HepG2 (cell line): ENCODE data around the gene ULK4. TPM values are rescaled to one million over a fixed set of nuclear protein-coding genes. Genes with fewer than 3 reads are reported as not detected.
A peak's percentile ranks its signal among the peaks of the same experiment; 100 is the strongest.

ENCODE experiments used
- ARID2 ChIP-seq: sonication (generic); formaldehyde crosslinking; IDR thresholded peaks from 2 replicates; pipeline ENCODE4 v1.8.1; 2022; ENCODE audit warnings: mild to moderate bottlenecking, missing genetic modification reagents, borderline replicate concordance
- ATF6 ChIP-seq: sonication (generic); formaldehyde crosslinking; conservative IDR thresholded peaks from 2 replicates; pipeline ENCODE4 v1.4.0; 2020; ENCODE audit warnings: missing genetic modification reagents
- KAT7 ChIP-seq: IDR thresholded peaks from 2 replicates; pipeline ENCODE4 v1.6.1; 2018; ENCODE audit warnings: borderline replicate concordance, missing compliant biosample characterization
- MAZ ChIP-seq, 2 experiments: sonication (generic) in 1 of 2; formaldehyde crosslinking in 1 of 2; IDR thresholded peaks; 2 replicates each; pipeline versions ENCODE4 v1.5.0 to v1.6.1; 2012 to 2020; ENCODE audit warnings: low read depth in 2 of 2, mild to moderate bottlenecking in 2 of 2, borderline replicate concordance in 1 of 2, improper control_type of control experiment in 1 of 2, low read length in 1 of 2, missing genetic modification reagents in 1 of 2, moderate library complexity in 1 of 2
- MTF2 ChIP-seq: sonication (generic); formaldehyde crosslinking; IDR thresholded peaks from 2 replicates; pipeline ENCODE4 v1.5.0; 2020; ENCODE audit warnings: missing genetic modification reagents, borderline replicate concordance
- NFE2L1 ChIP-seq: sonication (generic); formaldehyde crosslinking; IDR thresholded peaks from 2 replicates; pipeline ENCODE4 v1.4.0; 2020; ENCODE audit warnings: missing genetic modification reagents, mild to moderate bottlenecking, borderline replicate concordance
- NFYC ChIP-seq: IDR thresholded peaks from 2 replicates; pipeline ENCODE4 v1.6.1; 2016; ENCODE audit warnings: missing genetic modification reagents, missing compliant biosample characterization
- PBX2 ChIP-seq: IDR thresholded peaks from 2 replicates; pipeline ENCODE4 v1.6.1; 2016; ENCODE audit warnings: control low read depth
- SIN3B ChIP-seq: fragments of 150-350 bp; IDR thresholded peaks from 2 replicates; pipeline ENCODE4 v1.6.1; 2014; ENCODE audit warnings: low read length
- STAT5B ChIP-seq: sonication (generic); formaldehyde crosslinking; IDR thresholded peaks from 2 replicates; pipeline ENCODE4 v1.4.0; 2020; ENCODE audit warnings: missing genetic modification reagents
- TSC22D2 ChIP-seq: sonication (generic); formaldehyde crosslinking; IDR thresholded peaks from 2 replicates; pipeline ENCODE4 v1.5.1; 2020; ENCODE audit warnings: missing genetic modification reagents, mild to moderate bottlenecking, borderline replicate concordance
- ZBTB10 ChIP-seq: sonication (generic); formaldehyde crosslinking; IDR thresholded peaks from 2 replicates; pipeline ENCODE4 v1.4.0; 2020; ENCODE audit warnings: missing genetic modification reagents, borderline replicate concordance
- ZBTB38 ChIP-seq: sonication (generic); formaldehyde crosslinking; IDR thresholded peaks from 2 replicates; pipeline ENCODE4 v1.5.1; 2020; ENCODE audit warnings: mild to moderate bottlenecking, missing genetic modification reagents
- ZNF44 ChIP-seq: sonication (generic); formaldehyde crosslinking; IDR thresholded peaks from 2 replicates; pipeline ENCODE4 v1.5.1; 2020; ENCODE audit warnings: mild to moderate bottlenecking, missing genetic modification reagents
- ZNF501 ChIP-seq: sonication (generic); formaldehyde crosslinking; IDR thresholded peaks from 2 replicates; pipeline ENCODE4 v1.5.1; 2020; ENCODE audit warnings: mild to moderate bottlenecking, moderate library complexity, missing genetic modification reagents
- ZNF503 ChIP-seq: sonication (generic); formaldehyde crosslinking; IDR thresholded peaks from 2 replicates; pipeline ENCODE4 v1.4.0; 2020; ENCODE audit warnings: missing genetic modification reagents
- ZNF557 ChIP-seq: sonication (generic); formaldehyde crosslinking; IDR thresholded peaks from 2 replicates; pipeline ENCODE4 v1.4.0; 2020; ENCODE audit warnings: missing genetic modification reagents
- ZNF598 ChIP-seq: sonication (generic); formaldehyde crosslinking; IDR thresholded peaks from 2 replicates; pipeline ENCODE4 v1.5.1; 2020; ENCODE audit warnings: mild to moderate bottlenecking, missing genetic modification reagents, borderline replicate concordance
- ZNF776 ChIP-seq: sonication (generic); formaldehyde crosslinking; IDR thresholded peaks from 2 replicates; pipeline ENCODE4 v1.4.0; 2020; ENCODE audit warnings: mild to moderate bottlenecking, missing genetic modification reagents
- ZSCAN20 ChIP-seq: sonication (generic); formaldehyde crosslinking; IDR thresholded peaks from 2 replicates; pipeline ENCODE4 v1.4.0; 2020; ENCODE audit warnings: missing genetic modification reagents, mild to moderate bottlenecking, borderline replicate concordance
- polyA plus RNA-seq, 8 experiments: library from polyadenylated mRNA; depleted of rRNA in 3 of 8; stranded (reverse) in 7 of 8; unstranded in 1 of 8; fragments of >200 nt; fragmentation: Illumina TruSeq in 4 of 8; extraction: Trizol in 4 of 8; gene quantifications; 2 replicates each; pipeline versions ENCODE4 v1.2.1 to v1.2.3, GENCODE V29; 2011 to 2016; ENCODE audit warnings: low read depth in 4 of 8, missing spikeins in 1 of 8, mixed read lengths in 1 of 8; ENCODE audit not compliant: insufficient read depth in 1 of 8
- total RNA-seq, 5 experiments: library from RNA; depleted of rRNA; stranded (reverse); fragments of >200 nt; fragmentation: Illumina TruSeq; extraction: Trizol; gene quantifications; 2 replicates each; pipeline ENCODE4 v1.2.3, GENCODE V29; 2016; ENCODE audit warnings: low read depth in 1 of 5

ULK4 gene
- total and polyA plus RNA-seq, 2 of the 13 experiments (the other 11 are each of a cell fraction or from before 2014, with no cell fraction given), result 6.7 to 11.8 TPM

- peak; percentile 99 for TF ChIP-seq ZBTB10
- peak; percentile 38; the same call in 1 of the 2 replicates for TF ChIP-seq SIN3B
- peak; percentile 80; the same call in 1 of the 2 replicates for TF ChIP-seq ZNF44 (CRISPR knock-in tag)
- peak; percentile 42; the same call in 1 of the 2 replicates for TF ChIP-seq ZNF598 (CRISPR knock-in tag)
- TF ChIP-seq PBX2 (CRISPR knock-in tag), result no peak
- no peak for TF ChIP-seq ARID2 (CRISPR knock-in tag)
- no peak for TF ChIP-seq ZNF557 (CRISPR knock-in tag)
- peak; percentile 98 for TF ChIP-seq MAZ (IDR thresholded peaks at IDR 0.05; ENCODE audit: borderline replicate concordance, low read depth, low read length)
- TF ChIP-seq MAZ (CRISPR knock-in tag; IDR thresholded peaks at IDR 0.05; ENCODE audit: low read depth), result peak; percentile 97
- peak; percentile 84 for TF ChIP-seq ZBTB38 (CRISPR knock-in tag)
- no peak for TF ChIP-seq ZNF776 (CRISPR knock-in tag)
- TF ChIP-seq KAT7, result peak; percentile 99
- no peak for TF ChIP-seq NFE2L1 (CRISPR knock-in tag)
- peak; percentile 54 for TF ChIP-seq NFYC (CRISPR knock-in tag)
- TF ChIP-seq ZNF501 (CRISPR knock-in tag), result peak; percentile 44; the same call in 1 of the 2 replicates
- TF ChIP-seq ATF6 (CRISPR knock-in tag), result 0 out of 2 replicates have a peak, but pooled peaks have one; percentile 74
- peak; percentile 74; the same call in 1 of the 2 replicates for TF ChIP-seq ZNF503 (CRISPR knock-in tag)
- peak; percentile 86; the same call in 1 of the 2 replicates for TF ChIP-seq ZSCAN20 (CRISPR knock-in tag)
- TF ChIP-seq TSC22D2 (CRISPR knock-in tag), result peak; percentile 96
- peak; percentile 92 for TF ChIP-seq MTF2 (CRISPR knock-in tag)
- peak; percentile 97 for TF ChIP-seq STAT5B (CRISPR knock-in tag)
These were observed 762.7 kb downstream of the ULK4 start, which contains the start of gene CTNNB1 (continued) for GRCh38 chr3:41198950-41199865.
